K562 (cell line): Measurements from ENCODE around the gene MYO10. TPM values are rescaled to one million over a fixed set of nuclear protein-coding genes. Genes with fewer than 3 reads are reported as not detected.

Experiments used
- ATAC-seq: fragments of 200-7000 bp; cut with Tn5 transposase; 3 replicates; pipeline ENCODE4 v1.9.1; 2020; ENCODE audit warnings: moderate library complexity
- BruUV-seq: library from RNA; stranded (reverse); fragments of 400-500 nt; replicated peaks from 2 replicates; lab custom pipeline; 2021; lab: Mats Ljungman, UMichigan
- CTCF ChIA-PET: fragments of 300-600 bp; formaldehyde crosslinking; extraction: SDS; loops from one replicate; lab custom pipeline; 2021; ENCODE audit warnings: low intra/inter-chr PET ratio; lab: Yijun Ruan, JAX
- POLR2A ChIA-PET: fragments of 300-600, 350-650 bp; sonication (Branson Sonifier 250); formaldehyde crosslinking; extraction: SDS; loops from one replicate; lab custom pipeline; 2021; ENCODE audit warnings: antibody characterized with exemption, inconsistent platforms; lab: Yijun Ruan, JAX
- DNase-seq, 4 experiments: peaks; one replicate each; pipeline versions ENCODE4 v3.0.0 to v3.0.0-alpha.2; 2011 to 2018; ENCODE audit warnings: low spot score in 3 of 4, mixed read lengths in 3 of 4; ENCODE audit errors: extremely low read depth in 1 of 4
- FAIRE-seq: peaks from 2 replicates; lab custom pipeline; 2011; peaks lifted over from hg19 to GRCh38; lab: Jason Lieb, UNC
- H2AFZ ChIP-seq: 2 replicates; pipeline ENCODE4 v1.6.0; 2011; ENCODE audit warnings: low read depth, low read length, control low read depth, inconsistent platforms
- H3K27ac ChIP-seq: fragments of 200-600 bp; 3 replicates; pipeline ENCODE4 v1.8.0; 2011; ENCODE audit warnings: low read depth, mild to moderate bottlenecking, control low read depth, inconsistent platforms, low read length, moderate library complexity, mixed read lengths; ENCODE audit errors: extremely low read depth
- H3K27me3 ChIP-seq, 2 experiments: fragments of 300-600 bp in 1 of 2; 2 replicates in 1 of 2; 3 replicates in 1 of 2; pipeline versions ENCODE4 v1.6.0 to v1.8.0; 2011; ENCODE audit warnings: inconsistent platforms in 2 of 2, low read length in 2 of 2, mild to moderate bottlenecking in 1 of 2, mixed read lengths in 1 of 2, moderate library complexity in 1 of 2; ENCODE audit not compliant: control insufficient read depth in 2 of 2, insufficient read depth in 2 of 2
- H3K36me3 ChIP-seq: fragments of 300-600 bp; 3 replicates; pipeline ENCODE4 v1.8.0; 2011; ENCODE audit warnings: mild to moderate bottlenecking, low read length, inconsistent platforms; ENCODE audit not compliant: control insufficient read depth, insufficient read depth
- H3K4me1 ChIP-seq, 2 experiments: fragments of 200-600 bp in 1 of 2; replicated peaks in 1 of 2; 2 replicates in 1 of 2; 3 replicates in 1 of 2; pipeline versions ENCODE4 v1.5.1 to v1.8.0; 2011; ENCODE audit warnings: inconsistent platforms in 2 of 2, low read length in 2 of 2, mild to moderate bottlenecking in 1 of 2, mixed read lengths in 1 of 2, moderate library complexity in 1 of 2; ENCODE audit not compliant: control insufficient read depth in 2 of 2, insufficient read depth in 2 of 2
- H3K4me2 ChIP-seq: 2 replicates; pipeline ENCODE4 v1.6.1; 2011; ENCODE audit warnings: low read length, control low read depth, inconsistent platforms, mixed read lengths; ENCODE audit not compliant: insufficient read depth
- H3K4me3 ChIP-seq: fragments of 200-600 bp; sonication (generic), shearing (Covaris generic); 2 replicates; pipeline ENCODE4 v1.5.1; 2016; ENCODE audit warnings: control low read depth, inconsistent platforms
- H3K79me2 ChIP-seq: fragments of 200-600 bp; 3 replicates; pipeline ENCODE4 v1.8.0; 2011; ENCODE audit warnings: low read length, inconsistent platforms; ENCODE audit not compliant: control insufficient read depth, insufficient read depth
- H3K9ac ChIP-seq, 2 experiments: 2 replicates each; pipeline versions ENCODE4 v1.6.0 to v1.6.1; 2011; ENCODE audit warnings: low read depth in 2 of 2, low read length in 2 of 2, control low read depth in 1 of 2, inconsistent platforms in 1 of 2, mild to moderate bottlenecking in 1 of 2, mixed read lengths in 1 of 2; ENCODE audit not compliant: insufficient read depth in 1 of 2
- H3K9me1 ChIP-seq: one replicate; pipeline ENCODE4 v1.6.0; 2011; ENCODE audit warnings: inconsistent platforms, mild to moderate bottlenecking, low read length, moderate library complexity; ENCODE audit not compliant: control insufficient read depth, insufficient read depth
- H3K9me3 ChIP-seq: replicated peaks from 2 replicates; pipeline ENCODE4 v1.5.1; 2011; ENCODE audit warnings: low read depth, low read length, inconsistent platforms; ENCODE audit not compliant: control insufficient read depth, insufficient read depth
- H4K20me1 ChIP-seq: replicated peaks from 2 replicates; pipeline ENCODE4 v1.6.1; 2011; ENCODE audit warnings: low read length, inconsistent platforms, mixed read lengths; ENCODE audit not compliant: control insufficient read depth, insufficient read depth
- BCL6 ChIP-seq: fragments of 250-450 bp; sonication (Bioruptor Pico); IDR thresholded peaks from 2 replicates; pipeline ENCODE4 v1.4.0; 2020
- ETS2 ChIP-seq: IDR thresholded peaks from 2 replicates; pipeline ENCODE4 v1.6.1; 2016; ENCODE audit warnings: borderline replicate concordance, missing genetic modification characterization, mild to moderate bottlenecking, moderate library complexity, missing compliant biosample characterization; ENCODE audit not compliant: poor library complexity, severe bottlenecking
- FOXJ3 ChIP-seq: sonication (generic); formaldehyde crosslinking; IDR thresholded peaks from 2 replicates; pipeline ENCODE4 v1.4.0; 2020; ENCODE audit warnings: mild to moderate bottlenecking, missing genetic modification reagents
- GTF3C2 ChIP-seq: IDR thresholded peaks from 3 replicates; pipeline ENCODE4 v1.6.1; 2011; ENCODE audit warnings: borderline replicate concordance, mild to moderate bottlenecking, moderate library complexity; ENCODE audit not compliant: insufficient read length; ENCODE audit errors: extremely low read depth
- HDGF ChIP-seq: fragments of 450-650 bp; IDR thresholded peaks from 2 replicates; pipeline ENCODE4 v1.6.1; 2016
- MLLT1 ChIP-seq, 2 experiments: fragments of 450-650 bp; IDR thresholded peaks; 2 replicates each; pipeline ENCODE4 v1.6.1; 2016
- MYBL2 ChIP-seq, 2 experiments: fragments of 450-650 bp in 1 of 2; sonication (generic) in 1 of 2; formaldehyde crosslinking in 1 of 2; IDR thresholded peaks; 2 replicates each; pipeline versions ENCODE4 v1.6.1 to v1.8.1; 2017 to 2022; ENCODE audit warnings: borderline replicate concordance in 1 of 2, inconsistent platforms in 1 of 2, low read depth in 1 of 2, mild to moderate bottlenecking in 1 of 2, missing genetic modification reagents in 1 of 2, moderate library complexity in 1 of 2
- NCOR1 ChIP-seq: fragments of 450-650 bp; IDR thresholded peaks from 2 replicates; pipeline ENCODE4 v1.6.1; 2016; ENCODE audit warnings: mild to moderate bottlenecking, moderate library complexity
- NFE2L1 ChIP-seq: fragments of 450-650 bp; IDR thresholded peaks from 2 replicates; pipeline ENCODE4 v1.6.1; 2016; ENCODE audit warnings: missing genetic modification characterization, low read depth, mild to moderate bottlenecking, missing compliant biosample characterization, moderate library complexity, borderline replicate concordance
- YBX1 ChIP-seq: fragments of 450-650 bp; IDR thresholded peaks from 2 replicates; pipeline ENCODE4 v1.7.1; 2016; ENCODE audit warnings: mild to moderate bottlenecking
- ZNF175 ChIP-seq: fragments of 200-800 bp; sonication (Bioruptor generic); IDR thresholded peaks from 2 replicates; pipeline ENCODE4 v1.6.1; 2016; ENCODE audit warnings: low read depth, mild to moderate bottlenecking, missing genetic modification characterization, missing compliant biosample characterization
- ZNF197 ChIP-seq: fragments of 200-800 bp; sonication (Bioruptor generic); IDR thresholded peaks from 2 replicates; pipeline ENCODE4 v1.6.1; 2016; ENCODE audit warnings: low read depth, missing genetic modification characterization, missing compliant biosample characterization
- ZNF41 ChIP-seq: fragments of 250-450 bp; sonication (Bioruptor Pico); conservative IDR thresholded peaks from 2 replicates; pipeline ENCODE4 v1.4.0; 2020; ENCODE audit warnings: mild to moderate bottlenecking
- ZNF75A ChIP-seq: fragments of 450-650 bp; formaldehyde crosslinking; IDR thresholded peaks from 2 replicates; pipeline ENCODE4 v1.4.0; 2020; ENCODE audit warnings: mild to moderate bottlenecking
- WGBS: fragments of 100-300 bp; shearing (Covaris generic); methylation state at CpG from one replicate; pipeline ENCODE4 v1.1.6; 2016; ENCODE audit warnings: low coverage, mixed read lengths; ENCODE audit not compliant: insufficient coverage; ENCODE audit errors: missing lambda C conversion rate; 5-methylcytosine and 5-hydroxymethylcytosine counted together
- in situ Hi-C: fragments of 300-500 bp; cut with MboI; formaldehyde crosslinking; loops from 4 replicates; pipeline ENCODE4 v1.15.0; 2018; ENCODE audit warnings: inconsistent platforms, mixed read lengths
- intact Hi-C: fragments of 100-400 bp; cut with micrococcal nuclease; formaldehyde crosslinking; loops from 2 replicates; pipeline ENCODE4 v1.14.2; 2022
- polyA plus RNA-seq, 8 experiments: library from polyadenylated mRNA; depleted of rRNA in 4 of 8; stranded (reverse) in 5 of 8; unstranded in 3 of 8; fragments of >200 nt; fragmentation: Nextera tagmentation in 2 of 8; fragmentation: Illumina TruSeq in 1 of 8; extraction: Ambion mirVana in 2 of 8; extraction: Trizol in 1 of 8; gene quantifications; 2 replicates each; pipeline versions ENCODE4 v1.2.1 to v1.2.3, GENCODE V29; 2011 to 2014; ENCODE audit warnings: inconsistent platforms in 1 of 8, missing spikeins in 1 of 8
- total RNA-seq, 7 experiments: library from RNA; depleted of rRNA in 6 of 7; stranded (reverse); fragments of >200 nt in 6 of 7; fragmentation: Illumina TruSeq in 2 of 7; extraction: Trizol in 2 of 7; gene quantifications; 2 replicates each; pipeline versions ENCODE4 v1.2.1 to v1.2.3, GENCODE V29; 2011 to 2021; ENCODE audit warnings: low replicate concordance in 1 of 7
- TF ChIP-seq, protein P1 (sequence below): sonication (generic); formaldehyde crosslinking; IDR thresholded peaks from 2 replicates; pipeline ENCODE4 v1.8.1; 2023; ENCODE audit warnings: mild to moderate bottlenecking, missing genetic modification reagents
- TF ChIP-seq, protein P2 (sequence below): fragments of 200-800 bp; sonication (Bioruptor generic); IDR thresholded peaks from 2 replicates; pipeline ENCODE4 v1.6.1; 2017; ENCODE audit warnings: missing genetic modification characterization, missing compliant biosample characterization

Gene MYO10
- total and polyA plus RNA-seq, 9 of the 15 experiments (the other 6 are each of a cell fraction or from before 2014, with no cell fraction given), result 0.04 to 0.24 TPM; not detected in 7

GRCh38 chr5:16858151-16858550, 77.9 kb downstream of the MYO10 start:
- POLR2A ChIA-PET, result interaction anchor here (0.6 kb wide), 1 partner anchor 329 kb away, joined by 4 read pairs; no protein-coding TSS in a partner anchor
- Histone ChIP-seq H3K4me3 (no peak overlapping the region), H3K36me3 (no peaks in the 10 kb centered on the region), H3K9me1 (no peaks in the 10 kb centered on the region)
- CTCF ChIA-PET, result no interaction called here
- FAIRE-seq, result no peak
- no peak for TF ChIP-seq FOXJ3 (CRISPR knock-in tag)
- TF ChIP-seq, protein P1, sequence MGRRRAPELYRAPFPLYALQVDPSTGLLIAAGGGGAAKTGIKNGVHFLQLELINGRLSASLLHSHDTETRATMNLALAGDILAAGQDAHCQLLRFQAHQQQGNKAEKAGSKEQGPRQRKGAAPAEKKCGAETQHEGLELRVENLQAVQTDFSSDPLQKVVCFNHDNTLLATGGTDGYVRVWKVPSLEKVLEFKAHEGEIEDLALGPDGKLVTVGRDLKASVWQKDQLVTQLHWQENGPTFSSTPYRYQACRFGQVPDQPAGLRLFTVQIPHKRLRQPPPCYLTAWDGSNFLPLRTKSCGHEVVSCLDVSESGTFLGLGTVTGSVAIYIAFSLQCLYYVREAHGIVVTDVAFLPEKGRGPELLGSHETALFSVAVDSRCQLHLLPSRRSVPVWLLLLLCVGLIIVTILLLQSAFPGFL (CRISPR knock-in tag), result no peak
- TF ChIP-seq ETS2 (tag), result no peak
- TF ChIP-seq HDGF, result no peak
- no peak for TF ChIP-seq NCOR1
- no peak for TF ChIP-seq MLLT1 (IDR thresholded peaks at IDR 0.05)
- TF ChIP-seq, protein P2, sequence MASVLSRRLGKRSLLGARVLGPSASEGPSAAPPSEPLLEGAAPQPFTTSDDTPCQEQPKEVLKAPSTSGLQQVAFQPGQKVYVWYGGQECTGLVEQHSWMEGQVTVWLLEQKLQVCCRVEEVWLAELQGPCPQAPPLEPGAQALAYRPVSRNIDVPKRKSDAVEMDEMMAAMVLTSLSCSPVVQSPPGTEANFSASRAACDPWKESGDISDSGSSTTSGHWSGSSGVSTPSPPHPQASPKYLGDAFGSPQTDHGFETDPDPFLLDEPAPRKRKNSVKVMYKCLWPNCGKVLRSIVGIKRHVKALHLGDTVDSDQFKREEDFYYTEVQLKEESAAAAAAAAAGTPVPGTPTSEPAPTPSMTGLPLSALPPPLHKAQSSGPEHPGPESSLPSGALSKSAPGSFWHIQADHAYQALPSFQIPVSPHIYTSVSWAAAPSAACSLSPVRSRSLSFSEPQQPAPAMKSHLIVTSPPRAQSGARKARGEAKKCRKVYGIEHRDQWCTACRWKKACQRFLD (CRISPR knock-in tag), result no peak
- TF ChIP-seq ZNF197 (CRISPR knock-in tag), result no peak
- no peak for TF ChIP-seq ZNF41
- TF ChIP-seq MYBL2 (IDR thresholded peaks at IDR 0.05; ENCODE audit: low read depth), result no peak
- no peak for TF ChIP-seq MYBL2 (CRISPR knock-in tag; IDR thresholded peaks at IDR 0.05; ENCODE audit: borderline replicate concordance)
- no peak for TF ChIP-seq ZNF175
- no peak for TF ChIP-seq YBX1
- no peak for TF ChIP-seq NFE2L1 (tag)
- TF ChIP-seq GTF3C2, result no peak
- no peak for TF ChIP-seq ZNF75A (CRISPR knock-in tag)
- TF ChIP-seq BCL6 (CRISPR knock-in tag), result no peak
- TF ChIP-seq, all 486 proteins: peak for 0
- Histone ChIP-seq H3K9me3 (no peaks in the 10 kb centered on the region), H3K4me2 (no peak overlapping the region), H3K79me2 (no peaks in the 10 kb centered on the region), H2AFZ (no peak overlapping the region), H4K20me1 (no peaks in the 10 kb centered on the region), H3K9ac (no peak overlapping the region), H3K4me1 (no peaks in the 10 kb centered on the region), H3K27me3 (peaks cover 0 to 7% of the 10 kb centered on the region in 2 experiments; a peak in 2 of 5 replicates), H3K27ac (no peak overlapping the region)
- intact Hi-C loops, result no loop called here
- 0% methylated on average over 6 of the region's 6 CpGs for WGBS
- ATAC-seq, result no peak
- DNase-seq, result no peak
- in situ Hi-C loops, result no loop called here
- BruUV-seq, result no TSS peak
